HG03175 (cell line): ENCODE results near the gene LRRK1.

Experiments used
- ATAC-seq: cut with Tn5 transposase; IDR thresholded peaks from one replicate; pipeline ENCODE4 v1.9.1; 2021; ENCODE audit warnings: mild to moderate bottlenecking, moderate library complexity; ENCODE audit not compliant: unreplicated experiment

The LRRK1 gene

GRCh38 chr15:101019366-101019896, 100.3 kb downstream of the LRRK1 start:
- ATAC-seq = no peak

- ATAC-seq = no peak
These were observed 101.3 kb downstream of the LRRK1 start for GRCh38 chr15:101020451-101020850.

- ATAC-seq = no peak
These were observed 101.8 kb downstream of the LRRK1 start for GRCh38 chr15:101020945-101021344.

GRCh38 chr15:101022306-101022705, 103.1 kb downstream of the LRRK1 start:
- ATAC-seq = no peak

GRCh38 chr15:101022876-101023275, 103.7 kb downstream of the LRRK1 start:
- no peak for ATAC-seq

- no peak for ATAC-seq
These were observed 104.4 kb downstream of the LRRK1 start for GRCh38 chr15:101023501-101024072.

- no peak for ATAC-seq
These were observed 105.0 kb downstream of the LRRK1 start for GRCh38 chr15:101024073-101024695.

- no peak for ATAC-seq
These were observed 105.7 kb downstream of the LRRK1 start for GRCh38 chr15:101024706-101025500.

GRCh38 chr15:101025501-101025885, 106.3 kb downstream of the LRRK1 start:
- ATAC-seq = no peak

- ATAC-seq = no peak
These were observed 106.9 kb downstream of the LRRK1 start for GRCh38 chr15:101025896-101026631.

- no peak for ATAC-seq
These were observed 107.6 kb downstream of the LRRK1 start for GRCh38 chr15:101026656-101027272.

GRCh38 chr15:101027273-101027901, 108.2 kb downstream of the LRRK1 start:
- ATAC-seq = no peak

- no peak for ATAC-seq
These were observed 108.8 kb downstream of the LRRK1 start for GRCh38 chr15:101027920-101028319.

- ATAC-seq = no peak
These were observed 109.2 kb downstream of the LRRK1 start for GRCh38 chr15:101028321-101028720.

- ATAC-seq = no peak
These were observed 109.7 kb downstream of the LRRK1 start for GRCh38 chr15:101028772-101029438.

- no peak for ATAC-seq
These were observed 111.0 kb downstream of the LRRK1 start for GRCh38 chr15:101029971-101030661.

- ATAC-seq = no peak
These were observed 112.1 kb downstream of the LRRK1 start for GRCh38 chr15:101031213-101031612.

GRCh38 chr15:101033801-101034200, 114.6 kb downstream of the LRRK1 start:
- ATAC-seq = no peak

GRCh38 chr15:101035611-101036010, 116.5 kb downstream of the LRRK1 start:
- ATAC-seq = peak; percentile 60
